GM12873 (cell line): ENCODE data around the gene PDF.

Source experiments
- TF ChIP-seq, protein P1 (sequence below): IDR thresholded peaks from 2 replicates; pipeline ENCODE4 v1.5.1; 2012; ENCODE audit warnings: low read depth, mild to moderate bottlenecking, moderate library complexity, low read length, control low read depth; ENCODE audit not compliant: insufficient read depth; ENCODE audit errors: missing control alignments

The PDF gene

DNA sequence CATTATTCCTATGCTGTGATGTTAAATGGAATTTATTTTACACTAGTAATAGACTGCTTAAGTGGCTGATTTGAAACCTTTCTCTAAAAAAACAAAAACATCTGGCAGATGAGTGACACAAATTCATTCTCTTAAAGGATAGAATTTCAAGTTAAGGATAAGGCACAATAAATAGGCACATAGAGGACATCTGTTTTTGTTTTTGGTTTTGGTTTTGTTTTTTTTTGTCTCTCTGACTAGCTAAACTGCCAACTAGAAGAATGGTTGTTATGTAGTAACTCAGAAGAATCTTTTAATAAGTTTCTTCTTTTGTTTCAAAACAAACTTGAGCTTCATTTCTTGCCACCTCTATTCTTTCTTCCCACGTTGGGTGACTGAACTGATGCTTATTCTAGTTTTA, 24.4 kb downstream of the PDF start:
- TF ChIP-seq, protein P1, sequence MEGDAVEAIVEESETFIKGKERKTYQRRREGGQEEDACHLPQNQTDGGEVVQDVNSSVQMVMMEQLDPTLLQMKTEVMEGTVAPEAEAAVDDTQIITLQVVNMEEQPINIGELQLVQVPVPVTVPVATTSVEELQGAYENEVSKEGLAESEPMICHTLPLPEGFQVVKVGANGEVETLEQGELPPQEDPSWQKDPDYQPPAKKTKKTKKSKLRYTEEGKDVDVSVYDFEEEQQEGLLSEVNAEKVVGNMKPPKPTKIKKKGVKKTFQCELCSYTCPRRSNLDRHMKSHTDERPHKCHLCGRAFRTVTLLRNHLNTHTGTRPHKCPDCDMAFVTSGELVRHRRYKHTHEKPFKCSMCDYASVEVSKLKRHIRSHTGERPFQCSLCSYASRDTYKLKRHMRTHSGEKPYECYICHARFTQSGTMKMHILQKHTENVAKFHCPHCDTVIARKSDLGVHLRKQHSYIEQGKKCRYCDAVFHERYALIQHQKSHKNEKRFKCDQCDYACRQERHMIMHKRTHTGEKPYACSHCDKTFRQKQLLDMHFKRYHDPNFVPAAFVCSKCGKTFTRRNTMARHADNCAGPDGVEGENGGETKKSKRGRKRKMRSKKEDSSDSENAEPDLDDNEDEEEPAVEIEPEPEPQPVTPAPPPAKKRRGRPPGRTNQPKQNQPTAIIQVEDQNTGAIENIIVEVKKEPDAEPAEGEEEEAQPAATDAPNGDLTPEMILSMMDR, result no peak

DNA sequence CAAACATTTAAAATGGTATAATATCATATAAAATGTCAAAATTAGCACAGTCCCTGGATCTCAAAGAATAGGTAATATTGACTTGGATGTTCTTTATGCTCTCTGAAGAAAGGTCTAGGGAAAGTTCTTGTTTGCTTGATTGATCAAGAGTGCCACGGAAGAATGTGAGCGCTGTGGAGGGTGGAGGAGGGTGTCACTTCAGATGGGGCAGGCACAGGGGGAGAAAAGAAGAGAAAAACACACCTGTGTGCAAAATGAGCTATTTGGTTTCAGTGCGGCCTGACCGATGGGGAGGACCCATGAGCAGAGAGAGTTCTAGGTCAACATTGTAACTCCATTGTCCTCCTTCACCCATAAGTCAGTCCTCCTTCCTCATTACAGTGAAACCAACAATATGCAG, 28.1 kb downstream of the PDF start:
- TF ChIP-seq, protein P1, result no peak

DNA sequence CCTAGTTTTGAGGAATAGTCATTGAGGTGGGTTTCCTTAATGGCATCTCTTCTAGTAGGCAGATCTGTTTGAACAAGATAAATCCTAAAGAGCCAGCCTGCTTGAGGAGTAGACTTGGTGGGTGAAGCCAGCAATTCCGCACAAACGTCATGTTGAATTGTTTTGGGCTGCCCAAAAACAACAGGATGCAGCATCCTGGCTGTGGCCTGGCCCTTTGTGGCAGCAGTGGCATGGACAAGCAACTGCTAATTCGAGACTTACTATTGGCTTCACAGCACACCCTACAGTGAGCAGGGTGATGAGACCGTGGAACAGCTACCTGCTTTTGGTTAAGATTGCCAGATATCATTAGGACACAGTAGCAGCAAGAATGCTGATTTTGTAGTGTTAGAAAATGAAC, 28.5 kb downstream of the PDF start:
- TF ChIP-seq, protein P1, result no peak

DNA sequence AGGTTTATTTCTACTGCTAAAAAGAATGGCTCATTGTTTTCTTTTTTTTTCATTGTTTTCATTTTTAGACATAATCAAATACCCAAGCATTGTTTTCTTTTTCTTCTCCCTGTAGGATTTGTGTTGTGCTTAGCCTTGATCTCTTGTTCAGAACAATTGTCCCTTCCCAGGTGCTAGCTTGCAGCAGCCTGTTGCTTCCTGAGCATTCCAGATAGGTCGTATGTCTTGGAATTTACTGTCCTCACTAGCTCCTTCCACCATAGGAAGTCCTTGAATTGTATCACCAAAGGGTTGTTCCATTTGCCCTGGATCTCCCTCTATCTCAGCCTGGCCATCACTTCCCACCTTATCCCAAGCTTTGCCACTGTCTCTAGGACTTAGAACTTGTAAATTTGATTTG, 29.2 kb downstream of the PDF start:
- TF ChIP-seq, protein P1, result no peak

DNA sequence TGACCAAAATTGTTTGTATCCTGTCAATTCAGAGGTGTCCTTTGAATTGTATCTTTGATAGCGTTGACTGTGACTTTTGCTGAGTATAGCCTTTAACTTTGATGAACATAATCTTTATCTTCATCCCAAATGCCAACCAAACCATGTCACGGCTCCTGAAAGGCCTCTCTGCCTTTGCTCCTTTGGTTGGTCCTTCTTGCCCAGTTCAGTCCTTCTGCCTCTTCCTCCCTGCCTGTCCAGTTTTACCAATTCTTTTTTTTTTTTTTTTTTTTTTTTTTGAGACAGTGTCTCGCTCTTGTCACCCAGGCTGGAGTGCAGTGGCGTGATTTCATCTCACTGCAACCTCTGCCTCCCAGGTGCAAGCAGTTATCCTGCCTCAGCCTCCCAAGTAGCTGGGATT, 32.1 kb downstream of the PDF start:
- TF ChIP-seq, protein P1, result no peak

DNA sequence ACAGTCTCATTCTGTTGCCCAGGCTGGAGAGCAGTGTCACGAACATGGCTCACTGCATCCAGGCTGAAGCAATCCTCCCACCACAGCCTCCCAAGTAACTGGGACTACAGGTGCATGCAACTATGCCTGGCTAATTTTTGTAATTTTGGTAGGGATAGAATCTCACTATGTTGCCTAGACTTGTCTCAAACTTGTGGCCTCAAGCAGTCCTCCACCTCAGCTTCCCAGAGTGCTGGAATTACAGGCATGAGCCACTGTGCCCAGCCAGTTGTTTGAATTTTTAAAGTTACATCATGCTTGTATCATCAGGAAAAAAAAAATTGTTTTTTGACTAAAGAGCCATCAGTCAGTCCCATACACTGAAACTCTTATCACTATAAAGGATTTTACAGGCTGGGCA, 36.3 kb downstream of the PDF start:
- TF ChIP-seq, protein P1, result no peak

DNA sequence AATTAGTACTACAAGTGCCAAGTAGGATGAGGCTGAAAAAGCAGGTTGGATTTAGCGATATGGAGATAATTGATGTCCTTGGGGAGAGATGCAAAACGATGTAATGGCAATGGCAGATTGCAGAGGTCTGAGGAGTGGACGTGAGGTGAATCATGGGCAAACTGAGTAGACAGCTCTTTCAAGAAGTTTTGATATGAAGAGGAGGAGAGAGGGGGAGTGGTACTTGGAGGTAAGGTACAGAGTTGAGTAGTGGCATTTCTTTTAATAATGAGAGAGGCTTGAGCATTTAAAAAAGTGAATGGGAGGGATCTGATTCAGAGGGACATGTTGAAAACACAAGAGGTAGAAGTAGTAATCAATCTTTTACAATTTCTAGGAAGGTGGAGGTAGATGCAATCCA, 37.0 kb downstream of the PDF start:
- TF ChIP-seq, protein P1, result no peak
